ENCODE measurements around the gene LILRB3.
"Not testable (repeated sequence)": the region's sequence is repeated elsewhere in the genome, so short reads cannot be mapped to it uniquely, and the experiment has no call there.

Gene LILRB3

DNA sequence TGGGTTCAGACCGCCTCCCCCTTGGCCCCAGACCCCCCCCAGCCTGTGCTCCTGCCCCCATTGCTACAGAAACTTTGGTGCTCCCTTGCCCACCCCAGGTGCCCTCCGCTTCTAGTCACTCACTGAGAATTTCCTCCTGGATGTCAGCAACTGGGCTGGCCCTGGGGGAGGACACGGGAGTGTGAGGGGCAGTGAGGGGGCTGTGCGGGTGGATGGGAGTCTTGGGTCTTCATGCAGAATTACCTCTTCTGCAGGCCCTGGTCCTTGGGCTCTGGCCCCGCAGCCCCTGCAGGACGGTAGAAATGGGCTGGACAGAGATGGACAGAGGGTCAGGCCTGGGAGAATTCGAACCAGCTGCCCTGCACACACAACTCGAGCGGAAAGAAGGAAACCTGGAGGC lies 29.4 kb upstream of the LILRB3 start:
- H3K27me3 ChIP-seq (ENCODE audit: insufficient read depth, low read depth) = peaks cover 67% of the 10 kb centered on the region
- no peak overlapping the region for H3K4me3 ChIP-seq (IDR thresholded peaks at IDR 0.05; ENCODE audit: insufficient read depth, low read depth, low read length)
- H2AFZ ChIP-seq (ENCODE audit: low read depth) = no peak overlapping the region
- H3K4me1 ChIP-seq (ENCODE audit: low read depth, poor library complexity, severe bottlenecking) = no peaks in the 10 kb centered on the region
- H3K27ac ChIP-seq = no peak overlapping the region
- H3K4me2 ChIP-seq = no peak overlapping the region
- H3K79me2 ChIP-seq (ENCODE audit: insufficient read depth, low read depth) = no peaks in the 10 kb centered on the region
- H3K36me3 ChIP-seq (ENCODE audit: insufficient read depth) = no peaks in the 10 kb centered on the region
- TF ChIP-seq, protein P1, sequence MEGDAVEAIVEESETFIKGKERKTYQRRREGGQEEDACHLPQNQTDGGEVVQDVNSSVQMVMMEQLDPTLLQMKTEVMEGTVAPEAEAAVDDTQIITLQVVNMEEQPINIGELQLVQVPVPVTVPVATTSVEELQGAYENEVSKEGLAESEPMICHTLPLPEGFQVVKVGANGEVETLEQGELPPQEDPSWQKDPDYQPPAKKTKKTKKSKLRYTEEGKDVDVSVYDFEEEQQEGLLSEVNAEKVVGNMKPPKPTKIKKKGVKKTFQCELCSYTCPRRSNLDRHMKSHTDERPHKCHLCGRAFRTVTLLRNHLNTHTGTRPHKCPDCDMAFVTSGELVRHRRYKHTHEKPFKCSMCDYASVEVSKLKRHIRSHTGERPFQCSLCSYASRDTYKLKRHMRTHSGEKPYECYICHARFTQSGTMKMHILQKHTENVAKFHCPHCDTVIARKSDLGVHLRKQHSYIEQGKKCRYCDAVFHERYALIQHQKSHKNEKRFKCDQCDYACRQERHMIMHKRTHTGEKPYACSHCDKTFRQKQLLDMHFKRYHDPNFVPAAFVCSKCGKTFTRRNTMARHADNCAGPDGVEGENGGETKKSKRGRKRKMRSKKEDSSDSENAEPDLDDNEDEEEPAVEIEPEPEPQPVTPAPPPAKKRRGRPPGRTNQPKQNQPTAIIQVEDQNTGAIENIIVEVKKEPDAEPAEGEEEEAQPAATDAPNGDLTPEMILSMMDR (conservative IDR thresholded peaks at IDR 0.05; ENCODE audit: low read depth, low read length) = no peak
- H3K9ac ChIP-seq = no peak overlapping the region
- no peaks in the 10 kb centered on the region for H4K20me1 ChIP-seq (ENCODE audit: insufficient read depth)

DNA sequence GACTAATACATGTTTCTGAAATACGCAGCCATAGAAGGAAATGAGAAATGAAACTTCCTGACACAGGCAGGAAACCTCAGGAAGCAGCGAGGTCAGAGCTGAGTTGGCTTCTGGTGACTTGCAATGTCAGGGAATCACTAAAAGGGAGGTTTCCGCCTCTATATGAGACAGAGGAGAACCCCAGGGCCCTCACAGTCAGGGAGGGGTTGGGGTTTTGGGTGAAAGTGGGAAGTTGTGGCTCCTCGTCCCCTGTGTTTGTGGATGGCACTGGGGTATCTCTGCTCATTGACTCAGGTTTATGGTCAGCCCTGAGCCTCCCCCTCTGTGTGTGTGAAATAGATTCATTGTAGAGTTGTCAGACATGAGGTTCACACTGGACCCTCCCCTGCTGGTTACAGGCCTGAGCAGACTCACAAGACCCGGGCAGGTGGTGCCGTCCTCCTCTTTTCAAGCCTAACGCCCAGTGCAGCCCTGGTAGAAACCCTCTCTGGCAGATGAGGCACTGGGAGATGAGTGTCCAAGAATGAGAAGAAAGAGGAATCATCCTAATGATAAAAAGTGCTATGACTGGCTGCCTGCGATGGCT lies 25.3 kb upstream of the LILRB3 start:
- Histone ChIP-seq H3K79me2 (ENCODE audit: insufficient read depth, low read depth) (no peaks in the 10 kb centered on the region), H3K27ac (no peak overlapping the region), H3K27me3 (ENCODE audit: insufficient read depth, low read depth) (peaks cover 55% of the 10 kb centered on the region), H3K36me3 (ENCODE audit: insufficient read depth) (no peaks in the 10 kb centered on the region), H4K20me1 (ENCODE audit: insufficient read depth) (no peaks in the 10 kb centered on the region), H3K4me1 (ENCODE audit: low read depth, poor library complexity, severe bottlenecking) (no peaks in the 10 kb centered on the region), H3K4me3 (IDR thresholded peaks at IDR 0.05; ENCODE audit: insufficient read depth, low read depth, low read length) (no peak overlapping the region), H2AFZ (ENCODE audit: low read depth) (no peak overlapping the region), H3K4me2 (no peak overlapping the region), H3K9ac (no peak overlapping the region)
- TF ChIP-seq, protein P1 (conservative IDR thresholded peaks at IDR 0.05; ENCODE audit: low read depth, low read length) = no peak

DNA sequence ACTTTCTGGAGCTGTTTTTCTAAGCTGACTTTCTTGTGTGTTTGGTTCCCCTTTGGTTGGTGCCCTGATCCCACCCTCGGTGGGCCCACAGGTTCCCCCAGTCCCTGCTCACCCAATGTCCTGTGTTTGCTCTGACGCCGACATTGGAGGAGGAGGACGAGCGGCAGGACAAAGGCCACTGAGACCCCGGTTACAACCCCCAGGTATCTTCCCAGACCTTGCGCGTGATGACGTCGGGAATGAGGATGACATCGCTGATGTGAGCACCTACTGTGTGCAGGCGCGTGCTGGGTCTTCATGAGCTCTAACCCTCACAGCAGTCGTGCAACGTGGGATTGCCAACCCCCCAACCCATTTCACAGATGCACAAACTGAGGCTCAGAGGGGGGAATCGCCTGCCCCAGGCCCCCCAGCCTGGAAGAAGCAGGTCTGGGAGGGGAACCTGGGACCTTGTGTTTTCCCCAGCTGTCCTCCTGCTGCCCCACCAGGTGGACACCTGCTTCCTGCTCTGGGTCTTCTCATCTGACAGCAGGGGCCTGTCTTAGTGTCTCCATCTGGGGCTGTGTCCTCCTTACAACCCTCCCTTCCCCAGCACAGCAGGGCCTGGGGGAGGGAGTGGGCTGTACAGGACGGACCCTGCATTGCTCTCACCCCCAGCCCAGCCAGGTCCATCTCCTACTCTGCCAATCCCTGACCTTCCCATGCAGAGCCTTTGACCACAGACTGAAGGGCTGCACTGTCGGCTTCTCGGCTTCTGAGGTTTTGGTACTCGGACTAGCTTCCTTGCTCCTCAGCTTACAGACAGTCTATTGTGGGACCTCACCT lies 24.5 kb upstream of the LILRB3 start:
- peaks cover 48% of the 10 kb centered on the region for H3K27me3 ChIP-seq (ENCODE audit: insufficient read depth, low read depth)
- no peak overlapping the region for H3K9ac ChIP-seq
- H3K4me2 ChIP-seq = no peak overlapping the region
- H4K20me1 ChIP-seq (ENCODE audit: insufficient read depth) = no peaks in the 10 kb centered on the region
- no peak overlapping the region for H3K4me3 ChIP-seq (IDR thresholded peaks at IDR 0.05; ENCODE audit: insufficient read depth, low read depth, low read length)
- no peaks in the 10 kb centered on the region for H3K4me1 ChIP-seq (ENCODE audit: low read depth, poor library complexity, severe bottlenecking)
- H3K79me2 ChIP-seq (ENCODE audit: insufficient read depth, low read depth) = no peaks in the 10 kb centered on the region
- H3K27ac ChIP-seq = no peak overlapping the region
- no peak overlapping the region for H2AFZ ChIP-seq (ENCODE audit: low read depth)
- H3K36me3 ChIP-seq (ENCODE audit: insufficient read depth) = no peaks in the 10 kb centered on the region
- TF ChIP-seq, protein P1 (conservative IDR thresholded peaks at IDR 0.05; ENCODE audit: low read depth, low read length) = no peak

DNA sequence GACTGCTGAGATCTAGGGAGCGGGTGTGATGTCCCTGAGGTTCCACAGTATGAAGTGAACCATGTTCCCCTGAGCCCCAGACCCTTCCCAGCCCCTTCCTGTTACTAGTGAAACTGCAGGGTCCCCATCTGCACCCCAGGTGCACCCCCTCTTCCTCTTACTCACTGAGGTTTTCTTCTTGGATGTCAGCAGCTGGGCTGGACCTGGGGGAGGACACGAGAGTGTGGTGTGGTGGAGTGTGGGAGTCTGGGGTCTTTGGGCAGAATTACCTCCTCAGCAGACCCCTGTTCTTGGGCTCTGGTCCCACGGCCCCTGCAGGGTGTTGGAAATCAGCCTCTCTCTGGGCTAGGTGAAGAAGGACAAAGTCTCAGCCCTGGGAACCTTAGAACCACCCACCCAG lies 23.1 kb upstream of the LILRB3 start:
- H3K36me3 ChIP-seq (ENCODE audit: insufficient read depth) = no peaks in the 10 kb centered on the region
- no peak overlapping the region for H3K27ac ChIP-seq
- H3K27me3 ChIP-seq (ENCODE audit: insufficient read depth, low read depth) = peaks cover 42% of the 10 kb centered on the region
- H3K4me1 ChIP-seq (ENCODE audit: low read depth, poor library complexity, severe bottlenecking) = no peaks in the 10 kb centered on the region
- no peak overlapping the region for H3K9ac ChIP-seq
- TF ChIP-seq, protein P1 (conservative IDR thresholded peaks at IDR 0.05; ENCODE audit: low read depth, low read length) = no peak
- H3K4me3 ChIP-seq (IDR thresholded peaks at IDR 0.05; ENCODE audit: insufficient read depth, low read depth, low read length) = no peak overlapping the region
- no peaks in the 10 kb centered on the region for H4K20me1 ChIP-seq (ENCODE audit: insufficient read depth)
- no peak overlapping the region for H2AFZ ChIP-seq (ENCODE audit: low read depth)
- H3K4me2 ChIP-seq = no peak overlapping the region
- no peaks in the 10 kb centered on the region for H3K79me2 ChIP-seq (ENCODE audit: insufficient read depth, low read depth)

DNA sequence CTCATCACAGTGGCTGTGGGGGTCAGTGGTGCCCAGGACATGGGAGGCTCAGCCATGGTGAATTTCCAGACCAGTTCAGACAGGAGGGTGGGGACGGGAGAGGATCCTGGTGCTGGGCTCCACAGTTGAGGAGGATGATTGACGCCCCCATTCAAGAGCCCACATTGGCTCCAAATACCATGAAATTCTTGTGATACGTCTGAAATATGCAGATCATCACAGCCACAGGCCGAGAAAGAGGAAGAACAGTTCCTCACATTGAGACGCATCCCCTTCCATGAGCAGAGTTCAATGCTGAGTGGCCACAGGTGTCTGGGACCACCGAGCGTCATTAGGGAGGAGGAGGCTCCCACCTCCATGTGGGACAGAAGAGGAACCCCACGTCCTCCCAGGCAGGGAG lies 21.0 kb upstream of the LILRB3 start:
- H3K27me3 ChIP-seq (ENCODE audit: insufficient read depth, low read depth) = peaks cover 34% of the 10 kb centered on the region; the same call in 1 of the 2 replicates
- not testable (repeated sequence) for H3K79me2 ChIP-seq (ENCODE audit: insufficient read depth, low read depth); H3K4me2 ChIP-seq; H3K36me3 ChIP-seq (ENCODE audit: insufficient read depth); H3K4me1 ChIP-seq (ENCODE audit: low read depth, poor library complexity, severe bottlenecking); H4K20me1 ChIP-seq (ENCODE audit: insufficient read depth); H3K27ac ChIP-seq; H3K9ac ChIP-seq; H3K4me3 ChIP-seq (IDR thresholded peaks at IDR 0.05; ENCODE audit: insufficient read depth, low read depth, low read length); H2AFZ ChIP-seq (ENCODE audit: low read depth)

DNA sequence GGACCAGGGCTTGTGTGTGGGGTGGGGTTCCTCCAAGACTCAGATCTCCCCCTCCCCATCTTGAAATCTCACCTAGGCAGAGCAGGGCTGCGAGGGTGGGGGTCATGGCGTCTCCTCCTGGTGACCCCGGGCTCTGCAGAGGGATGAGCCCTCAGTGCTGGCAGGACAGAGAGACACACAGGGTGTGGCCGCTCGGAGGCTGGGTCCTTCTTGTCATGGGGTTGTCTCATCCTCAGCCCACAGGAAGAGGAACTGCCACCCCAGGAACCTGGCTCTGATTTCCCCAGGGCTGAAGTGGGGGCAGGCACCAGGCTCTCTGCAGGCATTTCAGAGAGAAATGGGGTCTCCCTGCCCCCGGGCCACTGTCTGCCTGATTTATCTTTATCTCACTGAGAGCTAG lies 19.8 kb upstream of the LILRB3 start, which contains the start of gene LILRA6:
Gene LILRA6, minus strand, starts transcription at position 145 of the 400 bp plus-strand sequence.
- H3K27me3 ChIP-seq (ENCODE audit: insufficient read depth, low read depth) = peaks cover 30% of the 10 kb centered on the region; the same call in 1 of the 2 replicates
- H3K36me3 ChIP-seq (ENCODE audit: insufficient read depth); H4K20me1 ChIP-seq (ENCODE audit: insufficient read depth); H3K9ac ChIP-seq; H3K79me2 ChIP-seq (ENCODE audit: insufficient read depth, low read depth); H3K27ac ChIP-seq; H3K4me3 ChIP-seq (IDR thresholded peaks at IDR 0.05; ENCODE audit: insufficient read depth, low read depth, low read length); H2AFZ ChIP-seq (ENCODE audit: low read depth); H3K4me2 ChIP-seq; H3K4me1 ChIP-seq (ENCODE audit: low read depth, poor library complexity, severe bottlenecking): not testable (repeated sequence)

DNA sequence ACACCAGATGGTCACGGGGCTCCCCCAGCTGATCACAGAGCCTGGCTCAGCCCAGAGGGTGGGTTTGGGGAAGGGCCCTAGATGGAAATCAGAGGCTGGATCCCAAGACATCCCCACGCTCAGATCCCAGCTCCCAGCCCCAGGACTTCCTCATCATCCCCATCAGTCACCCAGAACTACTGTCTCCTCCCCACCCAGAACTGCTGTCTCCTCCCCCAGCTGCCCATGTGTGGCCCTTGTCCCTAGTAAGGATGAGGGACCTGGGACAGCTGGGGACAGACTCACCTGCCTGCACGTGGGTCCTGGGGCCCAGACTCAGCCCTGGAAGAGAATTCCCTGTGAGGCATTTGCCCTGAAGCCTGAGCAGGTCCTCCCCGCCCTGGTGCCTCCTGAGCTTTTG lies 19.4 kb upstream of the LILRB3 start:
- H3K79me2 ChIP-seq (ENCODE audit: insufficient read depth, low read depth); H3K9ac ChIP-seq; H3K4me2 ChIP-seq; H4K20me1 ChIP-seq (ENCODE audit: insufficient read depth); H3K4me3 ChIP-seq (IDR thresholded peaks at IDR 0.05; ENCODE audit: insufficient read depth, low read depth, low read length); H3K27ac ChIP-seq; H2AFZ ChIP-seq (ENCODE audit: low read depth); H3K4me1 ChIP-seq (ENCODE audit: low read depth, poor library complexity, severe bottlenecking); H3K36me3 ChIP-seq (ENCODE audit: insufficient read depth): not testable (repeated sequence)
- H3K27me3 ChIP-seq (ENCODE audit: insufficient read depth, low read depth) = peaks cover 32% of the 10 kb centered on the region; the same call in 1 of the 2 replicates

All from KMS-11 (cell line).